GM18507 (cell line): ENCODE data around the gene RASA3.
A peak's percentile ranks its signal among the peaks of the same experiment; 100 is the strongest.
"Not testable (repeated sequence)": the region's sequence is repeated elsewhere in the genome, so short reads cannot be mapped to it uniquely, and the experiment has no call there.

Experiments
- DNase-seq: peaks from one replicate; pipeline ENCODE4 v3.0.0; 2011; ENCODE audit warnings: low read depth; ENCODE audit not compliant: insufficient read length; ENCODE audit errors: extremely low spot score
- FAIRE-seq: peaks from 2 replicates; lab custom pipeline; 2011; peaks lifted over from hg19 to GRCh38; lab: Jason Lieb, UNC

RASA3 gene, protein sequence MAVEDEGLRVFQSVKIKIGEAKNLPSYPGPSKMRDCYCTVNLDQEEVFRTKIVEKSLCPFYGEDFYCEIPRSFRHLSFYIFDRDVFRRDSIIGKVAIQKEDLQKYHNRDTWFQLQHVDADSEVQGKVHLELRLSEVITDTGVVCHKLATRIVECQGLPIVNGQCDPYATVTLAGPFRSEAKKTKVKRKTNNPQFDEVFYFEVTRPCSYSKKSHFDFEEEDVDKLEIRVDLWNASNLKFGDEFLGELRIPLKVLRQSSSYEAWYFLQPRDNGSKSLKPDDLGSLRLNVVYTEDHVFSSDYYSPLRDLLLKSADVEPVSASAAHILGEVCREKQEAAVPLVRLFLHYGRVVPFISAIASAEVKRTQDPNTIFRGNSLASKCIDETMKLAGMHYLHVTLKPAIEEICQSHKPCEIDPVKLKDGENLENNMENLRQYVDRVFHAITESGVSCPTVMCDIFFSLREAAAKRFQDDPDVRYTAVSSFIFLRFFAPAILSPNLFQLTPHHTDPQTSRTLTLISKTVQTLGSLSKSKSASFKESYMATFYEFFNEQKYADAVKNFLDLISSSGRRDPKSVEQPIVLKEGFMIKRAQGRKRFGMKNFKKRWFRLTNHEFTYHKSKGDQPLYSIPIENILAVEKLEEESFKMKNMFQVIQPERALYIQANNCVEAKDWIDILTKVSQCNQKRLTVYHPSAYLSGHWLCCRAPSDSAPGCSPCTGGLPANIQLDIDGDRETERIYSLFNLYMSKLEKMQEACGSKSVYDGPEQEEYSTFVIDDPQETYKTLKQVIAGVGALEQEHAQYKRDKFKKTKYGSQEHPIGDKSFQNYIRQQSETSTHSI

DNA sequence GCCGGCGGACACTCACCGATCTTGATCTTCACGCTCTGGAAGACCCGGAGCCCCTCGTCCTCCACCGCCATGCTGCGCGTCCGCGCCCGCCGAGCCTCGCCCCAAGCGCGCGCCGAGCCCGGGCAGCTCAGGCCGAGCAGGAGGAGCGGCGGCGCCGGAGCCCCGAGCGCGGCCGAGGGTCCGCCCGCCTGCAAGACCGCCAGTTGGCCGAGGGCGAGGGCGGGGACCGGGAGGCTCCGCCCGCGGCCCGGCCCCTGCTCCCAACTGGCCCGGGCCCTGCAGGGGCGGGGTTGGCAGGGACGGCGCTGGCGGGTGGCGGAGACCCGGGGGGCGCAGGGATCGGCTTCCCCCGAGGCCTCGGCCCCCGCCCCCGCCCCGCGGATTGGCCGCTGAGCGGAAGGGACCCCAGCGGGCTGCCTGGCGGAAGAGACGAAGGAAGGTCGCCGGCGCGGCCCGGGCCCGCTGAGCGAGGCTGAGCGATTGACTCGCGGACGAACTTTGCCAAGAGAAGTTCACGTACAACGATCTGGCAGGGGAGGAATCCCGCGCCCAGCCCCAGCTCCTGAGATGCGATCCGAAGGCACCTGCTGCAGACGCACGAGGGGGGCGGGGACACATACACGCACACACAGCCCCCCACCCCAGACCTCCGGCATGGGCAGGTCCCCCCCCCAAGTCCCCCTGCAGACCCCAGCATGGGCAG lies at the start of gene RASA3:
RASA3 (minus strand) TSS at position 205 of the 703 bp plus-strand sequence; CDS start at position 71, 134 bp downstream.
- peak; percentile 81 for FAIRE-seq

GRCh38 chr13:114179087-114179658 lies 46.8 kb upstream of the RASA3 start, which contains the start of gene CFAP97D2:
TSS of gene CFAP97D2 (plus strand) at chr13:114179257. CDS start at chr13:114179331, 74 bp downstream.
- DNase-seq (no peak), FAIRE-seq (no peak)

More for the DNA sequence above, at the start of gene RASA3:
- peak; percentile 77 for DNase-seq

DNA sequence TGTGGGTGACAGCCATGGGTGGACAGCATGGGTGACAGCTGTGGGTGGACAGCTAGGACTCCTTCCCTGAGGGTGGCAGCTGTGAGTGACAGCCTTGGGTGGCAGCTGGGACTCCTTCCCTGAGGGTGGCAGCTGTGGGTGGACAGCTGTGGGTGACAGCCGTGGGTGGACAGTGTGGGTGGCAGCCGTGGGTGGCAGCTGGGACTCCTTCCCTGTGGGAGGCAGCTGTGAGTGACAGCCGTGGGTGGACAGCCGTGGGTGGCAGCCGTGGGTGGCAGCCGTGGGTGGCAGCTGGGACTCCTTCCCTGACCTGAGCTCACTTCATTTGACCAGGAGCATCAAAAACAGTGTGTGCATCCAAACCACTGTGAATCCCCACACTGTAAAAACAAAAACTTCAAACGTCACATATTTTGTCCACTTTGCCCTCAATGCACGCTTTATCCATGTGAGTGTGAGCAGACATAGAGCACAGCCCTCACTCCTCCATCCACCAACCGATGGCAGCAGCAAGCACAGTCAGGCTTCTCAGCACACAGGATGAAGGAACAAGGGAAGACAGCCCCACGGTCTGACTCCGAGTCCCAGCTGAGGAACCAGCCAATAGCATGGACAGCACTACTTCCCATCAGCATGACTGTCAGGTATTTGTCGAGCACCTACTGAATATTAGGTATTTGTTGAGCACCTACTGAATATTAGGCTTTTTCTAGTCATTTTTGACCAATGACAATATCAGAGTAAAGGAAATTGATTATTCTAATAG lies 45.0 kb upstream of the RASA3 start:
- no peak for DNase-seq
- no peak for FAIRE-seq

- not testable (repeated sequence) for DNase-seq, FAIRE-seq
Observed at GRCh38 chr13:114176359-114176902, 44.0 kb upstream of the RASA3 start.

- FAIRE-seq (no peak), DNase-seq (no peak)
Observed at GRCh38 chr13:114174529-114174961, 42.1 kb upstream of the RASA3 start.

- FAIRE-seq (no peak), DNase-seq (no peak)
Observed at GRCh38 chr13:114173745-114174144, 41.3 kb upstream of the RASA3 start.

DNA sequence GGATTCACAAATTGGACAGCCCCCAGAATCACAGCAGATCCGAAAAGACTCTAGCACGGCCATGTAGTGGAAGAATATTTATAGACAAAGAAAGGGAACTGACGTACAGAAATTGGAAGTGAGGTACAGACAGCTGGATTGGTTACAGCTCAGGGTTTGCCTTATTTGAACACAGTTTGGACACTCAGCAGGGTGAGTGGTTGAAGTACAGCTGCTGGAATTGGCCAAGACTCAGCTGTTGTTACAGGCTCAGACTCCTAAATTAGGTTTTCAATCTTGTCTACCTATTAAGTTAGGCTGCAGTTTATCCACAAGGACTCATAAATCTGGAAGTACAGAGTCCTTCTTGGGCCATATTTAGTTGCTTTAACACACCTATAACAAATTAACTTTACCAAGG lies 40.8 kb upstream of the RASA3 start:
- FAIRE-seq (no peak), DNase-seq (no peak)

- FAIRE-seq: no peak
Observed at GRCh38 chr13:114167885-114168284, 35.5 kb upstream of the RASA3 start.

GRCh38 chr13:114167426-114167825 lies 35.0 kb upstream of the RASA3 start:
- no peak for DNase-seq
- FAIRE-seq: no peak

More at GRCh38 chr13:114167885-114168284, 35.5 kb upstream of the RASA3 start:
- DNase-seq: no peak

DNA sequence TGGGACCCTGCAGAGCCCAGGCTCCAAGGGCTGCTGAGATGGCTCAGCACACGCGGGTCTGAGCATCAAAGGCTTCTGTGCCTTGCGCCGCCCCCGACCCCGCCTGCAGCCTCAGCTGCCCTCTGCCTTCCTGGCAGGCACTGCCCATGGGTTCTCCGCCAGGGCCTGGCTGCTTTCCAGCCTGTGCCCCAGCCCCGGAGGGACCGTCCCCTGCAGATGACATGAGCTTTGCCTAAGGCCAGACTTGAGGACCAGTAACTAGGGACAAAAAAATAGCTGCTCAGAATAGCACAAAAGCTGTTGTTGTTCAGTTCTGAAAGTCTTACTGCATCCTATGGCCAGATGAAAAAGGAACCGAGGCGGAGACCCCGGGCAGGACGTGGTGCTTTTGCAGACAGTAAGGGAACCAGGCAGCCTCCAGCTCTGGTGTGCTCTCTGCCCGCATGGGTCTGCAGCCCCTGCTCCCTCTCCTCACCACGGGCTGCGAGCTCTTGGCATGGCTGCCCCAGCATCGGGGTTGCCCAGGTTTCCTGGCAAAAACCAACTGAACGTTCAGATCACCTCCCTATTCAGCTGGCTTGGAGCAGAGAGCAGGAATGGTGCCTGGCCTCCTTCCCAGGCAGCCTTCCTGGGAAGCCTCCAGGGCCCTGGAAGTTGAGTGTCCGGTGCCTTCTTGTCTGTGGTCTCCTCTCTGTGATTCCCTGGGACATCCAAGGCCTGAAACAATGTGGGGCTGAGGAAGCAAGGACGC lies 34.1 kb upstream of the RASA3 start:
- FAIRE-seq (no peak), DNase-seq (no peak)

DNA sequence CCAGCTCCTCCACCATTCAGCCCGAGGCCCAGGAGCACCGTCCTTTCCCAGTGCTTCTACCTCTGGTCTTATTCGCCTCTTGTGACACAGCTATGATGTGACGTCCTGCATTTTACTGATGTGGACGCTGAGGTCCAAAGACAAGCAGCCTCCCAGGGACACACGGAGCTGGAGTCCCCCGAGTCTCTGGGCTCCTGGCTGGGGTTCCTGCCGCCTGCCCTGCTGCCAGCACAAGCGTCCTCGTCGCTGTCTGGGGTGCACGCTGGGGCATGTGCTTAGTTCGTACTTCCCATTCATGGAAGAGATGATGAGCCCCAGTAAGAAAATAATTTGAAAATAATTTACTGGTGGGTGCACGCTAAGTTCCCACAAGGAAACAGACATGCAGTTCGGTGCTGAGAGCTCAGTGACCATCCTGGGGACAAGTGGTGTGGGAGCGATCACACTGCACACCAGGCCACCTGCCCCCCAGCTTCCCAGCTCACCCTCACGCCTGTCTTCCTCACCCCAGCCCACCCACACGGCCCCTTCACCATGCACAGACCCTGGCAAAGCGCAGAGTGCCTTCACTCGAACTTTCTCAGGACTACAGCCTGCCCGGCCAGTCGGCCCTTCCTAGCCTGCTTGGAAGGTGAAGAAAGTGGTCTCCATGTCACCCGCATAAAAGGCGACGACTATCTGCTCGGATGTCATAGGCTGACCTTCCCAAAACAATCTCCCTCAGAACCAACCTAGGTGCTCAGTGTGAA lies 32.4 kb upstream of the RASA3 start:
- FAIRE-seq: no peak
- DNase-seq: no peak

GRCh38 chr13:114164053-114164452 lies 31.6 kb upstream of the RASA3 start:
- no peak for DNase-seq
- FAIRE-seq: no peak

DNA sequence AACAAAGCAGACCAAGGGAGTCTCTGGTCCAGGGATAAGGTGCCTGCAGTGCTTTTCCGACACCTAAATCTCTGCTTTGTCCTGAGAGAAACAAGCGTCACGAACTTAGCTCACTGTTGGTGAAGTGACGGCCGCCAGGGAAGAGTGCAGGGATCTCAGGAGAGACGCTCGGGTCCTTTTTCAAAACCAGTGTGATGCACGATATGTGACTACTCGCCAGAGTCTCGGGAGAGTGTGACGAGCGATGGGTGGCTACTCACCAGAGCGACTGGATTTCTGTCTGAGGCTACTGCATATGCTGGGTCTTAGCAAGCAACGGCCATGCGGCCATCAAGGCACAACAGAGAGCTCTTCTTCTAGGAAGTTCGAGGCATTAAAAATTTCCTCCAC lies 30.1 kb upstream of the RASA3 start:
- FAIRE-seq: no peak

DNA sequence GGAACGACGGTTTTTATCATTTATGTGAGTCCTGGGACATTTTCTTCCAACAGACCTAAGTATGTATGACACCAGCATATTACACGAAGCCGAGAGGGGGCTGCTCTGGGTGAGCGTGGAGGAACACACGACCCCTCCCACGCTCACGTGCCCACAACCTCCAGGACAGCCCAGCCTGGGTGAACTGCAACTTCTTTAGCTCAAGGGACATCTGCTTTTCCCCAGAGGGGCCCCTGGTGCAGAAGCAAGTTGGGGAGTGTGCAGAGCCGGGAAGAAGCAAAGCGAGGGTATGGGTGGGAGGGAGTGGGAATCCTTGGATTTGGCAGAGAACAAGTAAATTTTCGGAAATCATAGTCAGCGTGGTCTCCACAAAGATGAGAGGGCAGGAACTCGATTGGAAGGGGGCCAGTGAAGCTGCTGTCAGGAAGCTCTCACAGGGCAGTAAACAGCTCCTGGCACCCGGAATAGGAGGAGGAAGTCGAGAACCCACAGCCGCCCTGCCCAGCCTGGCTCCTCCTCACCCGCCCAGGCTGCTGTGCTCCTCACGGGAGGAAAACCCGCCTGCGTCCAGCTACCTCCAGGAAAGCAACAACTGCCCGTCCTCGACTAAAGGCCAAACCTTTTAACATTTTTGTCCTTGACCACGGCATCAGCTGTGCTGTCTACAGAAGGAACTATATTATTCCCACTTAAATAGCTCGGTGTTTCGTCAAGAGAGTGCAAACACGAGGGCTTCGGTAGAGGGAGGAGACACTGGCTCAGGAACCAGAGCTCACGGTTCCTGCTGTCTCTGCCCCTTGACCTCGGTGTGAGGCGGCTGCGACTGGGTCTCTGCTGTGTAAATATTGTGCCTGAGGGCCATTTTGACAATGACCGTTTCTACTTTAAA lies 29.5 kb upstream of the RASA3 start:
- FAIRE-seq (no peak), DNase-seq (no peak)

More for the DNA sequence above, 30.1 kb upstream of the RASA3 start:
- DNase-seq: no peak

GRCh38 chr13:114161028-114161556 lies 28.7 kb upstream of the RASA3 start:
- FAIRE-seq: no peak
- DNase-seq: no peak
